ENCODE data around the gene IPCEF1. TPM values are rescaled to one million over a fixed set of nuclear protein-coding genes. Genes with fewer than 3 reads are reported as not detected.

The IPCEF1 gene
- total RNA-seq, 2 experiments from 2014 or later, result 22.6 to 24.4 TPM

DNA sequence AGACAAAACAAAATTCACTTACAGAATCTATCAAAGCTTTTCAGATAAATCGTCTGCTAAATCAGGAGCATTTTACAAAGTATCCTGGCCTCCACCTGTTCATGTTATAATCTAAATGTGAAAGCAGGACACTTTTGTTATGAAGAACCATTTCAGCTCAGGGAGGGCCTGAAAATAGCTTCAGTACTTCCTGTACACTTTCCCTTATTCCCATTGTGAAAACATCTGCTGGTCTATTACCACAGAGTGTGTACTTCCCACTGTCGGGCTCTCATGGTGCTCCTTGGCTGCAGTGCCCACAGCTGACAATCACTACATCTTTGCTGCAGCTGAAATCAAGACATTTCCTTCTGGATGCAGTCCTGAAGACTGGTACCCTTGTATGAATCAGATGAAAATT lies 189.5 kb downstream of the IPCEF1 start:
- ChIA-PET POLR2A (no interaction called here), CTCF (interaction anchor here (1.1 to 1.5 kb wide), 3 partner anchors 10 to 110 kb away, joined by 3 to 6 read pairs (median 5); no protein-coding TSS in a partner anchor)
- Mint-ChIP-seq H3K36me3 (ENCODE audit: low read depth) (peaks cover 41% of the 10 kb centered on the region), H3K27ac (no peak overlapping the region), H3K27me3 (ENCODE audit: low read depth) (no peaks in the 10 kb centered on the region), H3K4me1 (ENCODE audit: low read depth) (peaks cover 27% of the 10 kb centered on the region), H3K4me3 (no peak overlapping the region), H3K9me3 (ENCODE audit: insufficient read depth) (no peaks in the 10 kb centered on the region)
- DNase-seq (no peak), ATAC-seq (no peak)

DNA sequence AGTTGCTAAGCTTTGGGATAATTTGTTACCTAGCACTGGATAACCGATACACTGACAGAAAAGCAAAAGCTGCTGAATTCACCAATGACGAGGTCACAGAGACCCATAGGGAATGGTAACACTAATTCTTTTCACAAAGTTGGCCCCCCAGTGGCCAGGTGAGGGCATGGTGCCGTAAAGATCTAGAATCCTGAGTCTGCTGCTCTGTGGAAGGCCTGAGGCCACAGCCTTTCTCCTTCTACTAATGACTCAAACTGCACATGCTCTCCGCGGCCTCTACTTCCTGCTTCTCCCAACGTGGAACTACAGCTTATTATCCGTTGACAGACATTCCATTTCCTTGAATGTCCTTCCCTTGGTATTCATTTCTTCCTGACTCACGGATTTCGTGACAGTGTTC lies 190.5 kb downstream of the IPCEF1 start:
- H3K27me3 Mint-ChIP-seq (ENCODE audit: low read depth), result no peaks in the 10 kb centered on the region
- H3K36me3 Mint-ChIP-seq (ENCODE audit: low read depth), result peaks cover 38% of the 10 kb centered on the region
- ChIA-PET POLR2A (no interaction called here), CTCF (interaction anchor here (1.0 to 1.5 kb wide), 2 partner anchors 12 to 111 kb away, joined by 3 to 6 read pairs; no protein-coding TSS in a partner anchor)
- peaks cover 27% of the 10 kb centered on the region for H3K4me1 Mint-ChIP-seq (ENCODE audit: low read depth)
- H3K27ac Mint-ChIP-seq, result no peak overlapping the region
- H3K9me3 Mint-ChIP-seq (ENCODE audit: insufficient read depth), result no peaks in the 10 kb centered on the region
- DNase-seq, result no peak
- H3K4me3 Mint-ChIP-seq, result no peak overlapping the region
- ATAC-seq, result no peak

DNA sequence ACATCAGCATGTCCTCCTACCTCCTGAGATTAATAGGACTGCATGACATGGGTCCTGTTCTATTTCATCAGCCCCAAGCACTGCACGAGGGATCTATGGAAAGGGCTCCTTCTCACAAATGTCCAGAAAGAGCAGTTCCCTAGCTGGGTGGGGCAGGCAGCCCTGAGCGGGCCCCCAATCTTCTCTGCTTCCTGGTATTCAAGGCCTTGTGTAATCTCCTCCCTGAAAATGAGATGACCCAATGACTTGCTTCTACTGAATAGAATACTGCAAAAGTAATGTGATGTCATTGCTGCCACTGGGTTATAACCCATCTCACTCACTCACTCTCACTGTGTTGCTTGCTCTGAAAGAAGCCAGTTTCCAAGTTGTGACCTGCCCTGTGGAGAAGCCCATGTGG lies 191.1 kb downstream of the IPCEF1 start:
- POLR2A ChIA-PET, result no interaction called here
- DNase-seq, result no peak
- Mint-ChIP-seq H3K4me3 (no peak overlapping the region), H3K9me3 (ENCODE audit: insufficient read depth) (no peaks in the 10 kb centered on the region), H3K36me3 (ENCODE audit: low read depth) (peaks cover 38% of the 10 kb centered on the region), H3K4me1 (ENCODE audit: low read depth) (peaks cover 27% of the 10 kb centered on the region), H3K27ac (no peak overlapping the region), H3K27me3 (ENCODE audit: low read depth) (no peaks in the 10 kb centered on the region)
- CTCF ChIA-PET, result interaction anchor here (1.0 to 2.2 kb wide), 2 partner anchors 12 to 112 kb away, joined by 3 to 8 read pairs; no protein-coding TSS in a partner anchor
- no peak for ATAC-seq

DNA sequence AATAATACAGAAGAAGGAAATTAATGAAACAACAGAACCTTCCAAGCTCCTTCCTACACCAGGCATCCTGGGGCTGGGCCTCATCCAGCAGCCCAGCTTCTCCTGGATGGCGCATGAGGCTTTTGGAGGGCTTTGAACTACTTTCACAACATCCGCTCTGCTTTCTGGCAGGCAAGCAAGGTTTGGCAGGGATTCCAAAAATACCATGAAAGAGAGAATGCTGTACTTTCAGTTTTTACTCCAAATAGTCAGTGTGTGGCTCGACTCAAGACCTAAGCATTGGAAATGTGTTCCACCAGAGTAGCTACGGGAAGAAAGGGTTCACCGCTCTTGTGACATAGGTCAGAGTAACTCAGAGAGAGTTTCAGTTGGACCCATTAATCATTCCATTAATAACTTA lies 192.2 kb downstream of the IPCEF1 start:
- ATAC-seq, result no peak
- DNase-seq, result no peak
- H3K4me1 Mint-ChIP-seq (ENCODE audit: low read depth), result peaks cover 16% of the 10 kb centered on the region
- H3K27ac Mint-ChIP-seq, result no peak overlapping the region
- POLR2A ChIA-PET, result interaction anchor here (0.5 kb wide), 1 partner anchor 14 kb away, joined by 3 read pairs; no protein-coding TSS in a partner anchor
- no peak overlapping the region for H3K4me3 Mint-ChIP-seq
- H3K36me3 Mint-ChIP-seq (ENCODE audit: low read depth), result peaks cover 34% of the 10 kb centered on the region
- CTCF ChIA-PET, result interaction anchor here (0.8 to 2.2 kb wide), 5 partner anchors 9 to 206 kb away, joined by 3 to 8 read pairs (median 3); no protein-coding TSS in a partner anchor
- H3K9me3 Mint-ChIP-seq (ENCODE audit: insufficient read depth), result no peaks in the 10 kb centered on the region
- no peaks in the 10 kb centered on the region for H3K27me3 Mint-ChIP-seq (ENCODE audit: low read depth)

DNA sequence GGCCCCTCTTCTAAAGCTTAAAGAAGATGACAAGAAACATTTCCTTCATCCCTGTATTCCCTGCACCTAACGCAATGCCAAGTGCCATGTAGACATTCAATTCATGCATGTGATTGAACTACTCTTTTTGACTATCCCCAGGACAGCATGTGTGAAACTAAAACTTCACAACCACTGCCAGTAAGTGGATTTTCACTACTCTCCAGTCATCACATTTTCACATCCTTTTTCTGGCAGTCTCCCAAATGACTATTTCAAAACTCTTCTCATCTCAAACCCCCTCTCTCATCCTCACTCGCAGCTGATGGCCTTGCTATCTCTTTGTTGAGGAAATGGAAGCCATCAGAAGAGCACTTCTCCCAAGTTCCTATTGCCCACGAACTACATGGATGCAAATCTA lies 194.9 kb downstream of the IPCEF1 start:
- Mint-ChIP-seq H3K27me3 (ENCODE audit: low read depth) (no peaks in the 10 kb centered on the region), H3K36me3 (ENCODE audit: low read depth) (peaks cover 23% of the 10 kb centered on the region), H3K4me3 (no peak overlapping the region), H3K27ac (no peak overlapping the region), H3K9me3 (ENCODE audit: insufficient read depth) (no peaks in the 10 kb centered on the region), H3K4me1 (ENCODE audit: low read depth) (peaks cover 23% of the 10 kb centered on the region)
- no peak for ATAC-seq
- CTCF ChIA-PET, result interaction anchor here (6.5 kb wide), 1 partner anchor 114 kb away, joined by 112 read pairs; no protein-coding TSS in a partner anchor
- POLR2A ChIA-PET, result no interaction called here
- no peak for DNase-seq

DNA sequence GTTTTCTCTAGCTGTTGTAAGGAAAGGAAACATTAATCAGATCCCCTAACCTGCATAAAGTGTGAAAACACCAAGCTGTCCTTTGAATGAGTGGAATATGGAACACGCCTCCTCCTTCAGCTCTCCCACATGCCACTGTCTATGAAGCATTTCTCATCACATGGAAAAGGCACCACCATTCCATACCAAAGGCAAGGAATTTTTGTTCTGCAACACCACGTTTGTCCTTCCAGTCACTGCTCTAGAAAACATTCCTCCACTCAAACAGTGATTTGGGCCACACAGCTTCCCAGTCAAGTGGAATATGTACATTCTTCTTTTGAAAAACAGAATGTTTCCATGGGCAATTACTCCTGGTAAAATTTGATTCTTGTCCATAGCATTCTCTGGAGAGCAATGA lies 197.5 kb downstream of the IPCEF1 start:
- Mint-ChIP-seq H3K27ac (no peak overlapping the region), H3K9me3 (ENCODE audit: insufficient read depth) (no peaks in the 10 kb centered on the region), H3K4me1 (ENCODE audit: low read depth) (peaks cover 33% of the 10 kb centered on the region), H3K36me3 (ENCODE audit: low read depth) (peaks cover 11% of the 10 kb centered on the region), H3K4me3 (no peak overlapping the region), H3K27me3 (ENCODE audit: low read depth) (no peaks in the 10 kb centered on the region)
- ATAC-seq, result no peak
- no peak for DNase-seq
- POLR2A ChIA-PET, result no interaction called here
- CTCF ChIA-PET, result interaction anchor here (0.8 to 6.5 kb wide), 7 partner anchors 59 to 116 kb away, joined by 3 to 112 read pairs (median 3); no protein-coding TSS in a partner anchor

DNA sequence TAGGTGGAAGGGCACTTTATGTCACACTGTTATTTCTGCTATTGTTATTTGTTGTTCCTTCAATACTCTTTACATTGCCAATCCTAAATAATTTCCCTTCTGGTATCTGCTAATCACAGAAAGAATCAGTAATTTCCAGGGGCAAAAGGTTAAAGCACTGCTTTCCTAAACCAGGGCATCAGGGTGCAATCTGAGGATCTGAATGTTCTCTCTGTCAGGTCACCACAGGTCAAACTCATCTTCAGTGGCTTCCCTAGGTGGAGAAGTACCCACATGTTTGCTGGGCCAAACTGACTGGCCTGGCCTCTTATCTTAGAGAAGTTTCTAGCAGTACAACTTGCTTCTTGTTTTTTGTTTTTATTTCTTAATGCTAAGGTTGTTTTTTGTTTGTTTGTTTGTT lies 198.9 kb downstream of the IPCEF1 start:
- no peaks in the 10 kb centered on the region for H3K9me3 Mint-ChIP-seq (ENCODE audit: insufficient read depth)
- ChIA-PET POLR2A (interaction anchor here (0.6 to 1.3 kb wide), 4 partner anchors 62 to 987 kb away, joined by 3 to 4 read pairs (median 3); no protein-coding TSS in a partner anchor), CTCF (interaction anchor here (1.3 to 6.5 kb wide), 17 partner anchors 9 to 213 kb away, joined by 3 to 112 read pairs (median 8); no protein-coding TSS in a partner anchor)
- peaks cover 11% of the 10 kb centered on the region for H3K36me3 Mint-ChIP-seq (ENCODE audit: low read depth)
- peak overlapping the region; percentile 88 for H3K27ac Mint-ChIP-seq
- H3K4me1 Mint-ChIP-seq (ENCODE audit: low read depth), result peaks cover 33% of the 10 kb centered on the region
- no peak for ATAC-seq
- peak overlapping the region; percentile 64 for H3K4me3 Mint-ChIP-seq
- no peaks in the 10 kb centered on the region for H3K27me3 Mint-ChIP-seq (ENCODE audit: low read depth)
- DNase-seq, result no peak

DNA sequence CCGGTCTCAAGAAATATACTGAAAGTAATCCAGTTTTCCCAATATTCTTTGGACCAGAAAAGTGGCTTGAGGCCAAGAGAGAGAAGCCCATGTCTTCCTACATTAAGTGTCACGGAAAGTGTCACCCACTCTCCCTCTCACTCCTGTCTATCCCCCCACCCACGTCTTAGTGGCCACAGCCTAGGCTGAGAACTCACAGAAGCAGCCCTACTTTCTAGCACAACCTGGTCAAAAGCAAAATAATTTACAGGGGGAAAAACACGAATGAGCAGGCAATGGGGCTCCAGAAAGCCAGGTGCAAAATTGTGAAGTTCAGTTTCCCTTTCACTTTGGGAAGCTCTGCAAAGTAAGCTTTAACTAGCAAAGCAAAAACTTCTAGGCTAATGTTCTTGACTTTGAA lies 199.5 kb downstream of the IPCEF1 start:
- Mint-ChIP-seq H3K4me3 (peak overlapping the region; percentile 64), H3K4me1 (ENCODE audit: low read depth) (peaks cover 33% of the 10 kb centered on the region), H3K27ac (peak overlapping the region; percentile 88), H3K9me3 (ENCODE audit: insufficient read depth) (no peaks in the 10 kb centered on the region), H3K27me3 (ENCODE audit: low read depth) (no peaks in the 10 kb centered on the region), H3K36me3 (ENCODE audit: low read depth) (peaks cover 11% of the 10 kb centered on the region)
- peak; percentile 33 for ATAC-seq
- ChIA-PET POLR2A (interaction anchor here (1.3 kb wide), 1 partner anchor 120 kb away, joined by 4 read pairs; no protein-coding TSS in a partner anchor), CTCF (interaction anchor here (1.1 to 6.5 kb wide), 19 partner anchors 7 to 214 kb away, joined by 3 to 112 read pairs (median 7); no protein-coding TSS in a partner anchor)
- DNase-seq, result peak; percentile 34

DNA sequence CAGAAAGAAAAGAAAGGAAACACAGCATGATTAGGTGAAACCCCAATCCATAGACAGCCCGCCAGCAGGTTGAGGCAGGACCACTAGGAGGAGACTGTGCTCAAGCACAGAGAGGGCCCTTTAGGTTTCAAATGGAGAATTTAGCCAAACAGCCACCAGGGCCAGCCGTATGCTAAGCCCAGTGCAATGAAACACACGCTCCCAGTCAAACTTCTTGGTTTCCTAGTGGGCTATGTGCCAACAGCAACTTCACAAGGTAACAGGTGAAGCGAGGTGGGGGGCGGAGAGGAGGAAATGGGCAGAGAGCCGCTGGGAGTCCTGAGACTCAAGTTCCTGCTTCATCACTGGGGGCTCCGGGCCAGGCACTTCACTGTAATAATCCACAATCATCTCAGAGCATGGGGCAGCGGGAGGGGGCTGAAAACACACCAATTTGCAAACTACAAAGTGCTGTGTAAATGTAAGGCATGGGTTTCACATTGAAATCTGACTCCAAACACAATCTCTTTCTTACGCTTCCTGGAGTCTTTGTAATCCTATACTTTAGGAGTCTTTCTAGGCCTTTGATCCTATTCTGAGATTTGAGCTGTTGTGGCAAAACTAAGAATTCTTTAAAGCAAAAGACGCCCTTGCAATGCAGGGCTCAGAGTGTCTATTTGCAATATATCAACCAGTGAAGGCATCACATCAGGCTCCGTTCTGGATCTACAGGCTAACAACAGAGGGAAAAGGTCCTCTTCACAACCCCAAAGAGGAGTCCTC lies 200.3 kb downstream of the IPCEF1 start:
- peaks cover 33% of the 10 kb centered on the region for H3K4me1 Mint-ChIP-seq (ENCODE audit: low read depth)
- peaks cover 11% of the 10 kb centered on the region for H3K36me3 Mint-ChIP-seq (ENCODE audit: low read depth)
- H3K4me3 Mint-ChIP-seq, result peak overlapping the region; percentile 64
- ATAC-seq (peak; percentile 96), DNase-seq (peak; percentile 79)
- H3K27ac Mint-ChIP-seq, result peak overlapping the region; percentile 88
- ChIA-PET POLR2A (no interaction called here), CTCF (interaction anchor here (1.1 to 6.5 kb wide), 20 partner anchors 8 to 215 kb away, joined by 3 to 112 read pairs (median 8); no protein-coding TSS in a partner anchor)
- no peaks in the 10 kb centered on the region for H3K9me3 Mint-ChIP-seq (ENCODE audit: insufficient read depth)
- H3K27me3 Mint-ChIP-seq (ENCODE audit: low read depth), result no peaks in the 10 kb centered on the region

DNA sequence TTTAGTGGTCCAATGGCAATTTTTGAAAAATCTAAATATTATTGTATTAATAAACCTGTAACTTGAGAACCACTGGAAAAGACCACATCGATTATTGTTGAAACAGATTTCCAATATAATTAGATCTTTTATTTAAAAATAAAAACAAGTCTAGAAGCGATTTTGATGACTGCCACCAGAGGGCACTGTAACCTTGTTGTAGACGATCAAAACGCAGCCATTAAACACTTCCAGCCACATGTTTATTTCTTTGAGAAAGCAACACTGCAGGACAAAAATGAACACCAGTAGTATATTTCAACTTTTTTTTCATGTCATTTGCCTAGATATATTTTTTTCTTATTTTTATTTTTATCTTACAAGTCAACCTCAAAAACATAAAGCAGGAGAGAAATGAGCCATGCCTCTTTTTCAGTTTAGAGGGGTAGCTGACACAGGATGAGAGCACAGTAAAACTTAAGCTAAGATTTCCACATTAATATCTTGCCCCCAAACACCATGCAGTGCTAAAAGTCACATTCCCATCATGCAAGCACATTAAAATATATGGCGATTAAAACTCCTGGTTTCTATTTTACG lies 202.1 kb downstream of the IPCEF1 start:
- Mint-ChIP-seq H3K27ac (no peak overlapping the region), H3K27me3 (ENCODE audit: low read depth) (no peaks in the 10 kb centered on the region), H3K9me3 (ENCODE audit: insufficient read depth) (no peaks in the 10 kb centered on the region), H3K4me3 (no peak overlapping the region), H3K4me1 (ENCODE audit: low read depth) (peaks cover 33% of the 10 kb centered on the region), H3K36me3 (ENCODE audit: low read depth) (peaks cover 6% of the 10 kb centered on the region)
- ChIA-PET CTCF (interaction anchor here (0.6 to 4.9 kb wide), 18 partner anchors 10 to 521 kb away, joined by 3 to 74 read pairs (median 4); no protein-coding TSS in a partner anchor), POLR2A (interaction anchor here (1.4 kb wide), 1 partner anchor 123 kb away, joined by 3 read pairs; no protein-coding TSS in a partner anchor)
- no peak for ATAC-seq
- DNase-seq, result peak; percentile 81

DNA sequence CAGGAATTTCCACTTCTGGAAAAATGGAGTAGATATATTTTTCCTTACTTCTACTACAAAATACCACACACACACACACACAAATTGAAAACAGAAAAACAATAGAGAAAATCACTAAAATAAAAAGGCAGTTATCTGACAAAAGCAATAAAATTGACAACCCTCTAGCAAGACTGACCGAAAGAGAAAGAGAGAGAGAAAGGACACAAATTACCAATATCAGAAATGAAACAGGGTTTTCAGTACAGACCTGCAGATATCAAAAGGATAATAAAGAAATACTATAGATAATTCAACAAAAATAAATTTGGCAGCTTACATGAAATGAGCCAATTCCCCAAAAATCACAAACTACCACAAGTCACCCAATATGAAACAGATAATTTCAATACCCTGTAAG lies 212.8 kb downstream of the IPCEF1 start:
- DNase-seq (no peak), ATAC-seq (no peak)
- POLR2A ChIA-PET, result no interaction called here
- no peaks in the 10 kb centered on the region for H3K9me3 Mint-ChIP-seq (ENCODE audit: insufficient read depth)
- H3K4me1 Mint-ChIP-seq (ENCODE audit: low read depth), result no peaks in the 10 kb centered on the region
- H3K27ac Mint-ChIP-seq, result no peak overlapping the region
- H3K27me3 Mint-ChIP-seq (ENCODE audit: low read depth), result peaks cover 2% of the 10 kb centered on the region
- no peak overlapping the region for H3K4me3 Mint-ChIP-seq
- CTCF ChIA-PET, result no interaction called here
- H3K36me3 Mint-ChIP-seq (ENCODE audit: low read depth), result no peaks in the 10 kb centered on the region

Data from activated CD8-positive, alpha-beta T cell treated with anti-CD3 and anti-CD28 coated beads, Interleukin-2, amount 10 ng/mL, durations not matched to agents 7 days and 5 days (primary cell).